DND-41 (cell line): ENCODE results near the gene NRCAM.

Source experiments
- ATAC-seq: fragments of 200-7000 bp; cut with Tn5 transposase; 3 replicates; pipeline ENCODE4 v1.9.1; 2021; ENCODE audit warnings: low read depth; ENCODE audit not compliant: insufficient read depth
- DNase-seq: peaks from one replicate; pipeline ENCODE4 v3.0.0-alpha.2; 2020
- H2AFZ ChIP-seq: 2 replicates; pipeline ENCODE4 v1.6.0; 2012; ENCODE audit warnings: low read depth, low read length
- H3K27ac ChIP-seq: 2 replicates; pipeline ENCODE4 v1.5.1; 2012; ENCODE audit warnings: low read length, inconsistent platforms
- H3K27me3 ChIP-seq: fragments of 200-600 bp; sonication (generic); 2 replicates; pipeline ENCODE4 v1.6.0; 2012; ENCODE audit warnings: low read length, mild to moderate bottlenecking, inconsistent platforms; ENCODE audit not compliant: insufficient read depth, poor library complexity
- H3K36me3 ChIP-seq: 2 replicates; pipeline ENCODE4 v1.5.1; 2012; ENCODE audit warnings: low read length, inconsistent platforms; ENCODE audit not compliant: insufficient read depth
- H3K4me1 ChIP-seq: 2 replicates; pipeline ENCODE4 v1.5.1; 2012; ENCODE audit warnings: mild to moderate bottlenecking, low read length; ENCODE audit not compliant: insufficient read depth
- H3K4me2 ChIP-seq: 2 replicates; pipeline ENCODE4 v1.6.0; 2012; ENCODE audit warnings: mild to moderate bottlenecking, moderate library complexity, low read length, inconsistent platforms; ENCODE audit not compliant: insufficient read depth
- H3K4me3 ChIP-seq, 2 experiments: fragments of 200-600 bp in 1 of 2; shearing (Covaris generic) in 1 of 2; 2 replicates each; pipeline ENCODE4 v1.5.1; 2012 to 2016; ENCODE audit warnings: inconsistent platforms in 2 of 2, low read length in 2 of 2, mild to moderate bottlenecking in 2 of 2, low read depth in 1 of 2, moderate library complexity in 1 of 2
- H3K79me2 ChIP-seq: 2 replicates; pipeline ENCODE4 v1.6.0; 2012; ENCODE audit warnings: low read length, inconsistent platforms; ENCODE audit not compliant: insufficient read depth
- H3K9ac ChIP-seq: 2 replicates; pipeline ENCODE4 v1.6.0; 2012; ENCODE audit warnings: low read depth, mild to moderate bottlenecking, inconsistent platforms, low read length, moderate library complexity
- H3K9me3 ChIP-seq: 2 replicates; pipeline ENCODE4 v1.5.1; 2012; ENCODE audit warnings: low read length, moderate library complexity, mild to moderate bottlenecking, inconsistent platforms; ENCODE audit not compliant: insufficient read depth, severe bottlenecking
- H4K20me1 ChIP-seq: 2 replicates; pipeline ENCODE4 v1.6.0; 2012; ENCODE audit warnings: low read length; ENCODE audit not compliant: insufficient read depth
- EZH2 ChIP-seq: IDR thresholded peaks from 3 replicates; pipeline ENCODE4 v1.6.1; 2012; ENCODE audit warnings: borderline replicate concordance, low read depth, mild to moderate bottlenecking, moderate library complexity, low read length, inconsistent platforms; ENCODE audit not compliant: severe bottlenecking
- TF ChIP-seq, protein P1 (sequence below): IDR thresholded peaks from 2 replicates; pipeline ENCODE4 v1.5.1; 2012; ENCODE audit warnings: borderline replicate concordance, low read length, moderate library complexity, mild to moderate bottlenecking; ENCODE audit not compliant: poor library complexity, severe bottlenecking; ENCODE audit errors: extremely low read depth

Gene NRCAM

DNA sequence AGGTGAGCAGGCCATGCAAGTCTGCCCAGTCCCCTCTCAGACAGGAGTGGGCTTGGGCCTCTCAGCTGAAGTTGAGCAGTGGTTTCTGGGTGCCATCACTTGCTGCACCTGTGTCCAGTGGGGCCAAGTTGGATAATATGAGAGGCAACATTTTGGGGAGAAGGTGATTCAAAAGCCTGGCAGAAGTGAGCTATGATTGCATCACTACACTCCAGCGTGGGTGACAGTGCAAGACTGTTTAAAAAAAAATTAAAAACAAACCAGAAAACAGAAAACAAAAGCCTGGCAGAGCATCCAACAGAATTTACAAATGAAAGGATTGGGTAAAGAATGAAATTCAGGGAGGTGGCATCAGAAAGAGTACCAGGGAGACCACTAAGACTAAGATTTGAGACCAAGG lies 204.5 kb downstream of the NRCAM start:
- Histone ChIP-seq H3K4me3 (no peak overlapping the region), H3K79me2 (no peaks in the 10 kb centered on the region), H3K9ac (no peak overlapping the region), H3K36me3 (no peaks in the 10 kb centered on the region), H3K4me2 (no peak overlapping the region), H2AFZ (no peak overlapping the region), H3K27me3 (no peaks in the 10 kb centered on the region), H4K20me1 (no peaks in the 10 kb centered on the region), H3K9me3 (no peaks in the 10 kb centered on the region), H3K27ac (no peak overlapping the region), H3K4me1 (no peaks in the 10 kb centered on the region)
- DNase-seq (no peak), ATAC-seq (no peak)
- TF ChIP-seq, protein P1, sequence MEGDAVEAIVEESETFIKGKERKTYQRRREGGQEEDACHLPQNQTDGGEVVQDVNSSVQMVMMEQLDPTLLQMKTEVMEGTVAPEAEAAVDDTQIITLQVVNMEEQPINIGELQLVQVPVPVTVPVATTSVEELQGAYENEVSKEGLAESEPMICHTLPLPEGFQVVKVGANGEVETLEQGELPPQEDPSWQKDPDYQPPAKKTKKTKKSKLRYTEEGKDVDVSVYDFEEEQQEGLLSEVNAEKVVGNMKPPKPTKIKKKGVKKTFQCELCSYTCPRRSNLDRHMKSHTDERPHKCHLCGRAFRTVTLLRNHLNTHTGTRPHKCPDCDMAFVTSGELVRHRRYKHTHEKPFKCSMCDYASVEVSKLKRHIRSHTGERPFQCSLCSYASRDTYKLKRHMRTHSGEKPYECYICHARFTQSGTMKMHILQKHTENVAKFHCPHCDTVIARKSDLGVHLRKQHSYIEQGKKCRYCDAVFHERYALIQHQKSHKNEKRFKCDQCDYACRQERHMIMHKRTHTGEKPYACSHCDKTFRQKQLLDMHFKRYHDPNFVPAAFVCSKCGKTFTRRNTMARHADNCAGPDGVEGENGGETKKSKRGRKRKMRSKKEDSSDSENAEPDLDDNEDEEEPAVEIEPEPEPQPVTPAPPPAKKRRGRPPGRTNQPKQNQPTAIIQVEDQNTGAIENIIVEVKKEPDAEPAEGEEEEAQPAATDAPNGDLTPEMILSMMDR: no peak
- TF ChIP-seq EZH2: no peak

DNA sequence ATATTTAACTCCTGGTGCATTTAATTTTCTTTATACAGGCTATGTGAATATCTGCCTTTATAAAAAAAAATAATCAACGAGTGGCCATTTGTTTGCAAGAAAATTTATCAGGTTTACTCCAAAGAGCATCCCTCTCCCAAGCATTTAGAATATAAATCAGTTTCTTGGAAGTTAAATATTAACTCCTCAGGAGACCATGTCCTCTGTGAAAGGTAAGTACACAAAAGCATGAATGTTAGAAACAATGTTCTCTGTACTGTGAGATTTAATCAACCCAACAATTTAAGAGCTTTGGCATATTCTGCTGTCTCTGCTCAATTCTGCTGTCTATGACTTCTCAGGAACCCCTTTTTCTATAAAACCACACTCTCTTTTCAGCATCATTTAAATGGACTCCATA lies 206.8 kb downstream of the NRCAM start:
- H3K4me2 ChIP-seq: no peak overlapping the region
- ATAC-seq: no peak
- TF ChIP-seq, protein P1: no peak
- TF ChIP-seq EZH2: no peak

DNA sequence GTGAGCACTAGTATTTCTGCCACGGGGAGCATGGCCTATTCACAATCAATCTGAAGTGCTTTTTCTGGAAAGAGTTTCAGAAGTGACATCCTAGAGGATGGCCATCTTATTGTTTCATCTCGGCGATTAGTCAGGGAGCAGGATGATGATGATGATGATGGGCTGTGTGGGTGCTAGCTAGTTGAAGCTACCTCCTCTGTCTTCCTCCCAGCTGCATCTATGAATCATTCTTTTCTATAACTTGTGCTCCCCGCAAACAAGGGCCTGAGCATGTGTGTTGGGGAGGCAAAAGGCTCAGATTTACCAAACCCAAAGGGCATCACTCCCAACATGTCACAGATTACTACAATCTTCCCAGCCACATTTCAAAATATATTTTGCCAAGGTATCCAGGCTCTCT lies 207.4 kb downstream of the NRCAM start:
- Histone ChIP-seq H3K27me3 (no peaks in the 10 kb centered on the region), H3K4me3 (no peak overlapping the region), H3K4me2 (no peak overlapping the region), H3K9me3 (no peaks in the 10 kb centered on the region), H4K20me1 (no peaks in the 10 kb centered on the region), H3K9ac (no peak overlapping the region), H3K79me2 (no peaks in the 10 kb centered on the region), H3K36me3 (no peaks in the 10 kb centered on the region), H3K4me1 (no peaks in the 10 kb centered on the region), H3K27ac (no peak overlapping the region), H2AFZ (no peak overlapping the region)
- ATAC-seq (no peak), DNase-seq (no peak)
- TF ChIP-seq EZH2: no peak
- TF ChIP-seq, protein P1: no peak

More for the DNA sequence above, 206.8 kb downstream of the NRCAM start:
- Histone ChIP-seq H3K79me2 (no peaks in the 10 kb centered on the region), H3K4me3 (no peak overlapping the region), H3K27ac (no peak overlapping the region), H3K36me3 (no peaks in the 10 kb centered on the region), H3K27me3 (no peaks in the 10 kb centered on the region), H3K9me3 (no peaks in the 10 kb centered on the region), H4K20me1 (no peaks in the 10 kb centered on the region), H3K9ac (no peak overlapping the region), H2AFZ (no peak overlapping the region), H3K4me1 (no peaks in the 10 kb centered on the region)
- no peak for DNase-seq

DNA sequence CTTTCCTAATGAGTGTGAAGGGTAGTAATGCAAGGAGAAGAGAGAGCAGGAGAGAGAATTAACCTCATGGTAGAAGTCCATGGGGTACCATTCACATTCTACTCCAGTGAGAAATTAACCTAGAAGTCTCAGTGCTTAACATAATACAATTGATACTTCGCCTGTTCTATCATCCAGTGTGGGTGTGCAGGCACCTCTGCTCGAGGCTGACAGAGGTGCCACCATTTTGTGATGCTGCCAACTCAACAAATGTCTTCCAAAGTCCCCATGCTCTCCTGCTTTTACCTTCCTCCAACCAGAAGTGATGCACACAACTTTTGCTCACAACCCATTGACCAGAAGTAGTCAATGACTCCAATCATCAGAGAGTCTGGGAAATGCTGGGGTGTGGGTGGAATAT lies 207.8 kb downstream of the NRCAM start:
- H3K4me1 ChIP-seq: no peaks in the 10 kb centered on the region
- H3K9me3 ChIP-seq: no peaks in the 10 kb centered on the region
- no peaks in the 10 kb centered on the region for H3K36me3 ChIP-seq
- H3K27me3 ChIP-seq: no peaks in the 10 kb centered on the region
- TF ChIP-seq, protein P1: no peak
- H2AFZ ChIP-seq: no peak overlapping the region
- no peak for ATAC-seq
- H3K79me2 ChIP-seq: no peaks in the 10 kb centered on the region
- H3K9ac ChIP-seq: no peak overlapping the region
- no peak overlapping the region for H3K4me2 ChIP-seq
- no peak for DNase-seq
- no peak overlapping the region for H3K4me3 ChIP-seq
- no peaks in the 10 kb centered on the region for H4K20me1 ChIP-seq
- H3K27ac ChIP-seq: no peak overlapping the region
